ENCODE results near the gene BIN2. TPM values are rescaled to one million over a fixed set of nuclear protein-coding genes. Genes with fewer than 3 reads are reported as not detected.
A peak's percentile ranks its signal among the peaks of the same experiment; 100 is the strongest.

The BIN2 gene
- total and polyA plus RNA-seq, 10 of the 15 experiments (the other 5 are each of a cell fraction or from before 2014, with no cell fraction given) = 8.6 to 42.9 (median 32.1) TPM

- peak; percentile 80 for TF ChIP-seq ZBTB40 (IDR thresholded peaks at IDR 0.05; ENCODE audit: borderline replicate concordance)
- TF ChIP-seq NR2C2 (IDR thresholded peaks at IDR 0.05; ENCODE audit: borderline replicate concordance, control insufficient read depth, insufficient read length, low read depth) = no peak
- no peak for TF ChIP-seq RAD51 (IDR thresholded peaks at IDR 0.05)
- no peak for TF ChIP-seq SUPT20H (IDR thresholded peaks at IDR 0.05; ENCODE audit: borderline replicate concordance, control insufficient read depth, low read depth, low read length)
- TF ChIP-seq POLR2AphosphoS2 (IDR thresholded peaks at IDR 0.05; ENCODE audit: low read depth, low read length) = no peak
- TF ChIP-seq HDAC6 (IDR thresholded peaks at IDR 0.05; ENCODE audit: unreplicated experiment) = no peak
- peak; percentile 91; the same call in 1 of the 2 replicates for TF ChIP-seq PML (IDR thresholded peaks at IDR 0.05; ENCODE audit: low read length)
- peak; percentile 78 for TF ChIP-seq RELA (IDR thresholded peaks at IDR 0.05; ENCODE audit: borderline replicate concordance, partially characterized antibody)
- TF ChIP-seq RUNX3 (IDR thresholded peaks at IDR 0.05; ENCODE audit: low read length) = peak; percentile 100
- peak; percentile 81; the same call in 2 of the 3 replicates for TF ChIP-seq POU2F2 (IDR thresholded peaks at IDR 0.05; ENCODE audit: borderline replicate concordance, low read depth, low read length)
Measured at GRCh38 chr12:51368640-51369517, 44.9 kb upstream of the BIN2 start (continued).
